NCI-H2029 (cell line): Measurements from ENCODE around the gene SEMA4B.
"Not testable (repeated sequence)": the region's sequence is repeated elsewhere in the genome, so short reads cannot be mapped to it uniquely, and the experiment has no call there.

Experiments used
- DNase-seq: peaks from one replicate; lab custom pipeline; 2025; lab: John Stamatoyannopoulos, UW

Gene SEMA4B

GRCh38 chr15:90227816-90228772, 27.0 kb downstream of the SEMA4B start:
- no peak for DNase-seq

- no peak for DNase-seq
Measured at GRCh38 chr15:90228960-90229359, 27.8 kb downstream of the SEMA4B start.

GRCh38 chr15:90230071-90230494, 29.0 kb downstream of the SEMA4B start:
- no peak for DNase-seq

- DNase-seq, result no peak
Measured at GRCh38 chr15:90230610-90231009, 29.5 kb downstream of the SEMA4B start.

- no peak for DNase-seq
Measured at GRCh38 chr15:90231028-90232017, 30.2 kb downstream of the SEMA4B start.

- DNase-seq, result no peak
Measured at GRCh38 chr15:90232196-90232595, 31.1 kb downstream of the SEMA4B start.

GRCh38 chr15:90232941-90233386, 31.8 kb downstream of the SEMA4B start:
- DNase-seq, result no peak

- DNase-seq, result peak; percentile 66
Measured at GRCh38 chr15:90233387-90234095, 32.4 kb downstream of the SEMA4B start, which contains the start of gene CIB1. CIB1 (minus strand) TSS chr15:90233941; CDS start chr15:90233885, 56 bp downstream.

- DNase-seq, result no peak
Measured at GRCh38 chr15:90234096-90234988, 33.2 kb downstream of the SEMA4B start, which contains the start of gene GDPGP1. GDPGP1 (plus strand) TSS chr15:90234209; CDS start chr15:90240909, 6,700 bp downstream.

GRCh38 chr15:90239371-90239770, 38.2 kb downstream of the SEMA4B start:
- no peak for DNase-seq

GRCh38 chr15:90240856-90241255, 39.7 kb downstream of the SEMA4B start:
- DNase-seq, result no peak

GRCh38 chr15:90241343-90242192, 40.4 kb downstream of the SEMA4B start:
- no peak for DNase-seq

GRCh38 chr15:90243943-90244639, 43.0 kb downstream of the SEMA4B start:
- no peak for DNase-seq

- DNase-seq, result no peak
Measured at GRCh38 chr15:90248789-90249202, 47.7 kb downstream of the SEMA4B start.

GRCh38 chr15:90249203-90249863, 48.2 kb downstream of the SEMA4B start, which contains the start of gene TTLL13:
TTLL13 (plus strand) TSS chr15:90249556; CDS start chr15:90250631, 1,075 bp downstream.
- peak; percentile 50 for DNase-seq

GRCh38 chr15:90257776-90258175, 56.6 kb downstream of the SEMA4B start:
- no peak for DNase-seq

- DNase-seq, result no peak
Measured at GRCh38 chr15:90259524-90259923, 58.4 kb downstream of the SEMA4B start.

- not testable (repeated sequence) for DNase-seq
Measured at GRCh38 chr15:90260731-90261130, 59.6 kb downstream of the SEMA4B start.
